Endothelial cell of umbilical vein (primary cell): Measurements from ENCODE around the gene HDAC9.

Experiments used
- CTCF ChIP-seq, 2 donors: IDR thresholded peaks; 1 replicate in 1 of 2; 2 replicates in 1 of 2; pipeline ENCODE4 v1.5.1; 2011; ENCODE audit warnings: low read length in 2 of 2, mild to moderate bottlenecking in 2 of 2, moderate library complexity in 2 of 2, control low read depth in 1 of 2, inconsistent platforms in 1 of 2, low read depth in 1 of 2; ENCODE audit not compliant: insufficient read depth in 1 of 2; ENCODE audit errors: extremely low read depth in 1 of 2
- EZH2 ChIP-seq: IDR thresholded peaks from 2 replicates; pipeline ENCODE4 v1.6.1; 2012; ENCODE audit warnings: borderline replicate concordance, low read depth, mild to moderate bottlenecking, moderate library complexity, low read length, inconsistent platforms; ENCODE audit not compliant: severe bottlenecking
- FOS ChIP-seq: IDR thresholded peaks from 2 replicates; pipeline ENCODE4 v1.6.1; 2011; ENCODE audit warnings: mild to moderate bottlenecking, low read length, moderate library complexity, borderline replicate concordance; ENCODE audit not compliant: insufficient read depth
- GATA2 ChIP-seq: IDR thresholded peaks from 2 replicates; pipeline ENCODE4 v1.7.0; 2011; ENCODE audit warnings: low read depth, mild to moderate bottlenecking, moderate library complexity, mixed read lengths, low read length; ENCODE audit not compliant: insufficient read length, insufficient read depth
- MAX ChIP-seq: IDR thresholded peaks from 2 replicates; pipeline ENCODE4 v1.6.1; 2011; ENCODE audit not compliant: insufficient read depth, insufficient read length
- POLR2A ChIP-seq: IDR thresholded peaks from 2 replicates; pipeline ENCODE4 v1.6.1; 2012; ENCODE audit warnings: low read depth, mild to moderate bottlenecking, control low read depth, low read length
- POLR2AphosphoS5 ChIP-seq: IDR thresholded peaks from 2 replicates; pipeline ENCODE4 v1.6.1; 2012; ENCODE audit warnings: low read depth, mild to moderate bottlenecking, control low read depth, low read length, moderate library complexity; ENCODE audit not compliant: insufficient read depth

- TF ChIP-seq POLR2A (no peak), CTCF (IDR thresholded peaks at IDR 0.05; ENCODE audit: extremely low read depth in 1 of 2, insufficient read depth in 1 of 2, low read depth in 1 of 2, low read length in 2 of 2) (no peak), MAX (no peak), POLR2AphosphoS5 (no peak), EZH2 (no peak), GATA2 (no peak), FOS (no peak)
Measured at GRCh38 chr7:18659746-18660145, 164.2 kb downstream of the HDAC9 start.
